Ascending aorta (tissue), 2 donors: Measurements from ENCODE around the gene TXNRD1. TPM values are rescaled to one million over a fixed set of nuclear protein-coding genes. Genes with fewer than 3 reads are reported as not detected.

ENCODE experiments used
- DNase-seq, 2 donors: peaks; one replicate each; pipeline ENCODE4 v3.0.0-alpha.2; 2019; ENCODE audit warnings: low spot score in 2 of 2
- H3K27ac ChIP-seq, 2 donors: fragments of 200-600 bp; sonication (generic); one replicate each; pipeline ENCODE4 v1.5.1; 2016 to 2017; ENCODE audit warnings: mild to moderate bottlenecking in 1 of 2
- H3K27me3 ChIP-seq: fragments of 200-600 bp; sonication (generic); one replicate; pipeline ENCODE4 v1.5.1; 2017
- H3K36me3 ChIP-seq, 2 donors: fragments of 200-600 bp; sonication (generic); one replicate each; pipeline ENCODE4 v1.5.1; 2016
- H3K4me1 ChIP-seq, 2 donors: fragments of 200-600 bp; sonication (generic); one replicate each; pipeline ENCODE4 v1.5.1; 2016 to 2017; ENCODE audit warnings: mild to moderate bottlenecking in 1 of 2
- H3K4me3 ChIP-seq, 2 donors: fragments of 200-600 bp; sonication (generic); one replicate each; pipeline ENCODE4 v1.5.1; 2016 to 2017; ENCODE audit warnings: mild to moderate bottlenecking in 1 of 2
- H3K9me3 ChIP-seq, 2 donors: fragments of 200-600 bp; sonication (generic); one replicate each; pipeline ENCODE4 v1.5.1; 2016
- CTCF ChIP-seq, 3 experiments: fragments of 200-600 bp in 2 of 3; fragments of 450-650 bp in 1 of 3; sonication (generic) in 2 of 3; IDR thresholded peaks; one replicate each; pipeline ENCODE4 v1.5.1; 2016 to 2019; ENCODE audit warnings: antibody characterized with exemption in 3 of 3, mild to moderate bottlenecking in 1 of 3, moderate library complexity in 1 of 3
- intact Hi-C: fragments of 100-400 bp; cut with DNase I; formaldehyde crosslinking; loops from one replicate; pipeline ENCODE4 v1.15.1; 2023
- total RNA-seq: library from RNA; depleted of rRNA; stranded (reverse); fragments of >200 nt; gene quantifications from one replicate; pipeline ENCODE4 v1.1.0, GENCODE V29; 2016

Gene TXNRD1
- total RNA-seq, 1 donor from 2014 or later = 67.4 TPM

- H3K9me3 ChIP-seq = peaks cover 0 to 8% of the 10 kb centered on the region in 2 donors
- H3K4me3 ChIP-seq = no peak overlapping the region
- H3K27me3 ChIP-seq = no peaks in the 10 kb centered on the region
- peak in 1 of 2 donors; percentile 50 for DNase-seq
- peak overlapping the region; percentile 48 to 61 for H3K27ac ChIP-seq
- intact Hi-C loops = no loop called here
- H3K4me1 ChIP-seq = peaks cover 0 to 11% of the 10 kb centered on the region in 2 donors
- H3K36me3 ChIP-seq = peaks cover 7 to 26% of the 10 kb centered on the region in 2 donors
- no peak for TF ChIP-seq CTCF (IDR thresholded peaks at IDR 0.05)
Observed at GRCh38 chr12:104356231-104357115, 140.9 kb downstream of the TXNRD1 start.

GRCh38 chr12:104357421-104357952, 141.9 kb downstream of the TXNRD1 start:
- peaks cover 7 to 18% of the 10 kb centered on the region in 2 donors for H3K36me3 ChIP-seq
- peaks cover 0 to 11% of the 10 kb centered on the region in 2 donors for H3K4me1 ChIP-seq
- no peak overlapping the region for H3K4me3 ChIP-seq
- H3K27ac ChIP-seq = peak overlapping the region; percentile 48 to 61
- peaks cover 0 to 8% of the 10 kb centered on the region in 2 donors for H3K9me3 ChIP-seq
- peak in 1 of 2 donors; percentile 60 for DNase-seq
- H3K27me3 ChIP-seq = no peaks in the 10 kb centered on the region
- intact Hi-C loops = no loop called here
- TF ChIP-seq CTCF (IDR thresholded peaks at IDR 0.05) = no peak

- no peak overlapping the region for H3K27ac ChIP-seq
- H3K4me3 ChIP-seq = no peak overlapping the region
- intact Hi-C loops = loop anchor here (2.0 kb wide), 2 partner anchors 144 to 158 kb away; partner anchors contain the start of gene TXNRD1
- H3K36me3 ChIP-seq = peaks cover 0 to 10% of the 10 kb centered on the region in 2 donors
- peak in 1 of 2 donors; percentile 76 for DNase-seq
- no peaks in the 10 kb centered on the region for H3K27me3 ChIP-seq
- peak; percentile 78 to 82 (median 80) for TF ChIP-seq CTCF (IDR thresholded peaks at IDR 0.05)
- peaks cover 0 to 8% of the 10 kb centered on the region in 2 donors for H3K9me3 ChIP-seq
- peaks cover 0 to 19% of the 10 kb centered on the region in 2 donors for H3K4me1 ChIP-seq
Observed at GRCh38 chr12:104358353-104359003, 142.9 kb downstream of the TXNRD1 start.

GRCh38 chr12:104359216-104359615, 143.6 kb downstream of the TXNRD1 start:
- Histone ChIP-seq H3K4me3 (no peak overlapping the region), H3K36me3 (peaks cover 0 to 3% of the 10 kb centered on the region in 2 donors), H3K27ac (no peak overlapping the region), H3K9me3 (peaks cover 0 to 8% of the 10 kb centered on the region in 2 donors), H3K27me3 (no peaks in the 10 kb centered on the region), H3K4me1 (peaks cover 0 to 20% of the 10 kb centered on the region in 2 donors)
- TF ChIP-seq CTCF (IDR thresholded peaks at IDR 0.05) = no peak
- intact Hi-C loops = loop anchor here (2.0 kb wide), 2 partner anchors 144 to 158 kb away; partner anchors contain the start of gene TXNRD1
- DNase-seq = no peak

- Histone ChIP-seq H3K27me3 (no peaks in the 10 kb centered on the region), H3K36me3 (no peaks in the 10 kb centered on the region), H3K9me3 (peaks cover 0 to 8% of the 10 kb centered on the region in 2 donors), H3K27ac (no peak overlapping the region), H3K4me1 (peaks cover 0 to 20% of the 10 kb centered on the region in 2 donors), H3K4me3 (no peak overlapping the region)
- TF ChIP-seq CTCF (IDR thresholded peaks at IDR 0.05) = no peak
- intact Hi-C loops = no loop called here
- DNase-seq = no peak
Observed at GRCh38 chr12:104360157-104360556, 144.6 kb downstream of the TXNRD1 start.
